Brain microvascular endothelial cell (primary cell): ENCODE measurements around the gene AK8.

Experiments used
- DNase-seq: peaks from one replicate; pipeline ENCODE4 v3.0.0-alpha.2; 2020
- H3K27ac ChIP-seq: fragments of 250-450 bp; sonication (Bioruptor Pico); 2 replicates; pipeline ENCODE4 v1.5.1; 2020; ENCODE audit warnings: mild to moderate bottlenecking, moderate library complexity
- H3K27me3 ChIP-seq: fragments of 250-450 bp; sonication (Bioruptor Pico); replicated peaks from 2 replicates; pipeline ENCODE4 v1.5.1; 2020; ENCODE audit warnings: mild to moderate bottlenecking
- H3K36me3 ChIP-seq: fragments of 250-450 bp; sonication (Bioruptor Pico); replicated peaks from 2 replicates; pipeline ENCODE4 v1.5.1; 2020; ENCODE audit warnings: mild to moderate bottlenecking
- H3K4me3 ChIP-seq: 2 replicates; pipeline ENCODE4 v1.5.1; 2011; ENCODE audit warnings: low read depth, mild to moderate bottlenecking, control low read depth, low read length, moderate library complexity
- CTCF ChIP-seq: IDR thresholded peaks from 2 replicates; pipeline ENCODE4 v1.5.1; 2011; ENCODE audit warnings: low read depth, mild to moderate bottlenecking, moderate library complexity, low read length, control low read depth, inconsistent platforms; ENCODE audit errors: missing control alignments
- in situ Hi-C: cut with HindIII; loops from 2 replicates; pipeline ENCODE4 v1.10.0; 2017; ENCODE audit warnings: low sequenced_read_pairs, low pct_ligation_motif_present

AK8 gene

GRCh38 chr9:132787748-132788159 is 90.3 kb downstream of the AK8 start:
- Histone ChIP-seq H3K4me3 (no peak overlapping the region), H3K36me3 (no peaks in the 10 kb centered on the region), H3K27me3 (peaks cover 3% of the 10 kb centered on the region), H3K27ac (no peak overlapping the region)
- in situ Hi-C loops = no loop called here
- DNase-seq = no peak
- no peak for TF ChIP-seq CTCF

GRCh38 chr9:132784286-132784830 is 93.7 kb downstream of the AK8 start:
- no peak overlapping the region for H3K27ac ChIP-seq
- no peak for DNase-seq
- no peak for TF ChIP-seq CTCF
- H3K4me3 ChIP-seq = no peak overlapping the region
- in situ Hi-C loops = no loop called here
- H3K27me3 ChIP-seq = peaks cover 3% of the 10 kb centered on the region
- no peaks in the 10 kb centered on the region for H3K36me3 ChIP-seq

GRCh38 chr9:132783006-132783405 is 95.1 kb downstream of the AK8 start:
- no peak for DNase-seq
- peaks cover 3% of the 10 kb centered on the region for H3K27me3 ChIP-seq

GRCh38 chr9:132782037-132782436 is 96.0 kb downstream of the AK8 start:
- Histone ChIP-seq H3K36me3 (no peaks in the 10 kb centered on the region), H3K4me3 (no peak overlapping the region), H3K27ac (no peak overlapping the region), H3K27me3 (peaks cover 3% of the 10 kb centered on the region)
- in situ Hi-C loops = no loop called here
- TF ChIP-seq CTCF = no peak
- DNase-seq = no peak

More at GRCh38 chr9:132783006-132783405, 95.1 kb downstream of the AK8 start:
- Histone ChIP-seq H3K27ac (no peak overlapping the region), H3K4me3 (no peak overlapping the region), H3K36me3 (no peaks in the 10 kb centered on the region)
- no peak for TF ChIP-seq CTCF
- in situ Hi-C loops = no loop called here

GRCh38 chr9:132780230-132781007 is 97.7 kb downstream of the AK8 start:
- Histone ChIP-seq H3K4me3 (no peak overlapping the region), H3K27me3 (no peaks in the 10 kb centered on the region), H3K27ac (no peak overlapping the region), H3K36me3 (no peaks in the 10 kb centered on the region)
- no peak for TF ChIP-seq CTCF
- DNase-seq = no peak
- in situ Hi-C loops = no loop called here
